ENCODE data around the gene AIG1.
"Not testable (repeated sequence)": the region's sequence is repeated elsewhere in the genome, so short reads cannot be mapped to it uniquely, and the experiment has no call there.

AIG1 gene

GRCh38 chr6:143329323-143329722 is 268.6 kb downstream of the AIG1 start:
- no peak for DNase-seq (ENCODE audit: low read depth)

- DNase-seq (ENCODE audit: low read depth), result no peak
Measured at GRCh38 chr6:143331362-143331761, 270.7 kb downstream of the AIG1 start.

GRCh38 chr6:143332153-143332845 is 271.6 kb downstream of the AIG1 start:
- DNase-seq (ENCODE audit: low read depth), result no peak

- DNase-seq (ENCODE audit: low read depth), result no peak
Measured at GRCh38 chr6:143333081-143333480, 272.4 kb downstream of the AIG1 start.

GRCh38 chr6:143333749-143334520 is 273.2 kb downstream of the AIG1 start:
- DNase-seq (ENCODE audit: low read depth), result no peak

- DNase-seq (ENCODE audit: low read depth), result no peak
Measured at GRCh38 chr6:143335865-143336264, 275.2 kb downstream of the AIG1 start.

- peak; percentile 12 for DNase-seq (ENCODE audit: low read depth)
Measured at GRCh38 chr6:143336446-143337152, 275.9 kb downstream of the AIG1 start.

- no peak for DNase-seq (ENCODE audit: low read depth)
Measured at GRCh38 chr6:143337201-143337949, 276.7 kb downstream of the AIG1 start.

- no peak for DNase-seq (ENCODE audit: low read depth)
Measured at GRCh38 chr6:143339223-143339622, 278.5 kb downstream of the AIG1 start.

- DNase-seq (ENCODE audit: low read depth), result not testable (repeated sequence)
Measured at GRCh38 chr6:143345477-143345876, 284.8 kb downstream of the AIG1 start.

- DNase-seq (ENCODE audit: low read depth), result no peak
Measured at GRCh38 chr6:143346004-143346403, 285.3 kb downstream of the AIG1 start.

- peak; percentile 50 for DNase-seq (ENCODE audit: low read depth)
Measured at GRCh38 chr6:143348531-143348930, 287.8 kb downstream of the AIG1 start.

GRCh38 chr6:143349530-143349929 is 288.8 kb downstream of the AIG1 start:
- no peak for DNase-seq (ENCODE audit: low read depth)

GRCh38 chr6:143356101-143356880 is 295.6 kb downstream of the AIG1 start:
- DNase-seq (ENCODE audit: low read depth), result no peak

GRCh38 chr6:143357152-143357551 is 296.5 kb downstream of the AIG1 start:
- no peak for DNase-seq (ENCODE audit: low read depth)

GRCh38 chr6:143357561-143358255 is 297.0 kb downstream of the AIG1 start:
- no peak for DNase-seq (ENCODE audit: low read depth)

- peak; percentile 68 for DNase-seq (ENCODE audit: low read depth)
Measured at GRCh38 chr6:143361536-143362191, 301.0 kb downstream of the AIG1 start.

- DNase-seq (ENCODE audit: low read depth), result no peak
Measured at GRCh38 chr6:143362192-143362558, 301.5 kb downstream of the AIG1 start.

GRCh38 chr6:143363299-143363698 is 302.6 kb downstream of the AIG1 start:
- DNase-seq (ENCODE audit: low read depth), result peak; percentile 21

- peak; percentile 39 for DNase-seq (ENCODE audit: low read depth)
Measured at GRCh38 chr6:143368426-143368825, 307.7 kb downstream of the AIG1 start.

Data from fibroblast of gingiva (primary cell).